Hindlimb muscle (tissue), 1 donor: Measurements from ENCODE around the gene ZBTB7C. TPM values are rescaled to one million over a fixed set of nuclear protein-coding genes. Genes with fewer than 3 reads are reported as not detected.

Experiments used
- DNase-seq: peaks from one replicate; pipeline ENCODE4 v3.0.0-alpha.2; 2013
- polyA plus RNA-seq: library from polyadenylated mRNA; unstranded; fragments of 120-200 nt; gene quantifications from one replicate; pipeline ENCODE4 v1.2.1, GENCODE V29; 2013; ENCODE audit not compliant: insufficient read length

ZBTB7C gene
- polyA plus RNA-seq, 1 donor = 5.8 TPM

DNA sequence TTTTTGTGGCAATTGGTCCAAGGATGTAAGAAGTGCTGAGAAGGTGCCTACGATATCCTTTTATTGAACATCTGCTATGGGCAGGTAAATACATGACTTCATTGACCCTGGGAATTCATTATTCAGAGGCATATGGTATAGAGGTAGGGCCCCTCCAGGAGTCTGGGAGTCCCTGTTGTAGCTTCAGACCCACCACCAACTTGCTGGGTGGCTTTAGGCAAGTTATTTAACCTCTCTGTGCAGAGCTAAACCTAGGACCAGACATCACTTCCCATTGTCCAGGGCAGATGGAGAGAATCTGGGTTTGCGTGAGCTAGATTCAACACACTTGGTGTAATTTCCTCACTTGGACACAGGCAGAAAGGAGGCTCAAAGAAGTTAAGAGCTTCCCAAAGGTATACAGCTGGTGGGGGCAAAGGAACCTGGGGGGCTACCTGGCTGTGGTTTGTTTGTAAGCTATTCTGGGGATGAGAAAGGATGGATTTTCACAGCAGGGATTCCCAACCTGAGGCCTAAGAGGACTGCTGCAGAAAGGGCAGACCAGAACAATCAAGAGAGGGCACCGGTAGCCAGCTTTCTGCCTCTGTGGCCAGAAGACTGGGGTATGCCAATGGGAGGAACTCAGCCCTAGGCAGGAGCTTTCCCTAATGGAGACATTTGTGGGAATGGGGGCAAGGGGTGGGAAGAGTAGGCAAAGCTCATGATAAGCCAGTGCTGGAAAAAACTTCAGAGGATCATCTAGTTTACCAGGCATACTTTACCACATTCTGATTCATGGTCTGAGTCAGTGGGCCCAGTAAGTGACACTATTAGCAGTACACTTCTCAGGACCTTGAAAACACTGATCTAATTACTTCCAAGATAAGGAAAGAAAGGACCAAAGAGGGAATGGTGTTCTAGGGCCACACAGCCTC lies 376.1 kb downstream of the ZBTB7C start:
- no peak for DNase-seq

DNA sequence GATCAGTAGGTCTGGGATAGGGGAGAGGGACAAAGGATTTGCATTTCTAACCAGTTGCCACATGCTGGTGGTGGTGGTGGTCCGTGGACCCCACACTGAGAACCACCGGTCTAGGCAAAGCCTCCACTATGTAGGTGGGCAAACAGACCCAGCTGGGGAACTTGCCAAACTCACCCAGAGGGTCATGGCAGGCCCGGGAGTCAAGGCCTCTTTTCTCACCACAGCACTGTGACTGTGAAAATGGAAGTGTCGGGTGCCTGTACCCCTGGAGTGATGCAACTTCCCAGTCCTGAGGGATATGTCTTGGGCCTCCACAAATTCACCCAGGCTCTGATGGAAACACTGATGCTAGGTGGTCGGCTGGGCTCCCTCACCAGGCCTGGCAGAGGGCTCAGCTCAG lies 377.5 kb downstream of the ZBTB7C start:
- DNase-seq = no peak

DNA sequence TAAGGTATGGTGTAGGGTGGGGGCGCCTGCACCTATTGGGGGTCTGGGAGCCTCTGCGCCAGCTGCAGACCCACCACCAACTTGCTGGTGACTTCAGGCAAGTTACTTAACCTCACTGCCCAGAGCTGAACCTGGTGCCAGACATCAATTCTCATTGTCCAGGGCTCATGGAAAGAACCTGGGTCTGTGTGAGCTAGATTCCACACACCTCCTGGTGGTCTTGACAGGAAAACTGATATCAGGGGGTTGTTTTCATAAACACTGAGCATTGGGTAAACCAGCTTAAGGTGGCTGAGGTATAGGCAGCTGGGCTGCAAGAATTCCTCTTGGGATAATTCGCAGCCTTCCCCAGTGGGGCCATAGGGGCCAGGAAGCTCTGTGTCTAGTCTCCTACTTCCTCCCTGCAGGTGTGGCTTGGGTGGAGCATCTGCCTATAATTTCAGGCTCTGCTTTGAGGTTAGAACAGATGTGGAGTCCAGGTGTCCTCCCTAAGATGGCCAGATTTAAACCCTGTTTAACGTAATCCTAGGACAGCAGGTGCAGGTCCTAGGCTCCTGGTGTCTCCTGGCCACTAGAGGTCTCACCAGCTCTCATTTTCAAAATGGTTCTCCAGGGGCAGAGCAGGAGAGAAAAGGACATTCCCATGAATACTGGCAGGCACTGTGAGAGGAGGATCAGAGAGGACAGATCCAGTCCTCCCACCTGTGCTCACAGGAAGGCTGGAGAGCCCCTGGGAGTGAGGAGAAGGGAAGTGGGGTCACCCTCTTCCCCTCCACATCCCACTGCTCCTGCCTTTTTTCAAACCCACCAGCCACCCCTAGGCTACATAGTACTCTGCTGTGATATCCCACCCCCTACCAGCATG lies 378.3 kb downstream of the ZBTB7C start:
- peak; percentile 75 for DNase-seq

DNA sequence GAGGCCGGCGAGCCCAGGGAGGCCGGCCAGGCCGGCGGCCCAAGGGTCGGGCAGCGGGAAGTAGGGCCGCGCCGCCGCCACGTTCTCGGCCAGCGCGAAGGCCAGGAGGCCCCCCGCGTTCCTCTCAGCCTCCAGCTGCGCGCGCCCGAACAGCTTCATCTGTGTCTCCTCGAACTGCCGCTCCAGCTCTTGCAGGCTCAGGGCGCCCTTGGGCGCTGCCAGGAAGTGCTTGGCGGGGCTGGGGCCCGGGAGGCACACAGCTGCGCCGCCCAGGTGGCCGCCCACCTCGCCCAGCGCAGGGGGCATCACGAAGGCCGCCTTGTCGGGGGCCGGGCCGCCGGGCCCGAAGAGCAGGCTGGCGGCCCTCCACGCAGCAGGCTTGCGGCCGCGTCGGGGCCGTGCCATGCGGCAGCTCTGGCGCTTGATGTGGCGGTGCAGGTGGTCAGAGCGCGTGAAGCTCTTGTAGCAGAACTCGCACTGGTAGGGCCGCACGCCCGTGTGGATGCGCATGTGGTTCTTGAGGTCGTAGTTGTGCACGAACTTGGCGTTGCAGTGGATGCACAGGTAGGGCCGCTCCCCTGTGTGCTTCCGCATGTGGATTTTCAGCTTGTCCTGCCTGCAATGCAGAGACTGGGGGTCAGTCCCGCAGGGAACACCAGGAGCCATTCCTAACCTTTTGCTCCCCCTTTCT lies 379.7 kb downstream of the ZBTB7C start:
- no peak for DNase-seq

DNA sequence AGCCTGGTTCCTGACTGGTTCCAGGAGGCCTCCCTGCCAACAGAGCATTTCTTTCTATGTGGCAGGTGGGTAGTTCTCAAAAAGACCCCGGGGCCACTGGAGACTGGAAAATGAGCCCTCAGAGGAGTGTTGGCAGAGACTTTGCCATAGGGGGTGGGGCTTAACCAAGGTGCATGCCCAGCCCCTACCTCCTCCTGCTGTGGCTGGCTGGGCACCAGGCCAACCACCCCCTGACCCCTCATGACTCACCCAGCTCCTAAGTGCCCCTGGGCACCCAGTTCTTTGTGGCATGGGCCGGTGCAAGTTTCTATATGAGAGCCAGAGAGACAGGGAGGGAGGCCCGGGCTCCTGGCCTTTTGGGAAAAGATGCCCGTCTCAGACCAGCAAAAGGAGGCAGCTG lies 380.5 kb downstream of the ZBTB7C start:
- DNase-seq = no peak

DNA sequence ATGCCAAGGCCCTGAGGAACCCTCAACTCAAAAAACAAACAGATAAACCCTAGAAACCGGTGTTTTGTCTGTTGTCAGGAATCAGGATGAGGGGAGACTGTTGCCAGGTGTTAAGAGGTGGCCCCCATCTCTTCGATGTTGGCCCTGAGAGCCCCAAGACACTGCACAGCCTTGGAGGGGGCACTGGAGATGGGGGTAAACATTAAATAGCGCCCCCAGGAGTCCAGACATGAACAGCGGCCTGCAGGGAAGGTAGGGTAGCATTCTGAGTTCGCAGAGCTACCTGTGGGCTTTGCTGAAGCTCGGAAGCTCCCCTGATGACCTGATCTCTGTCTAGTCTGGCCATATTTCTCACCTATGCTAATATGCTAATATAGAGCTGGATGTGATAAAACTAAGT lies 381.1 kb downstream of the ZBTB7C start:
- no peak for DNase-seq

DNA sequence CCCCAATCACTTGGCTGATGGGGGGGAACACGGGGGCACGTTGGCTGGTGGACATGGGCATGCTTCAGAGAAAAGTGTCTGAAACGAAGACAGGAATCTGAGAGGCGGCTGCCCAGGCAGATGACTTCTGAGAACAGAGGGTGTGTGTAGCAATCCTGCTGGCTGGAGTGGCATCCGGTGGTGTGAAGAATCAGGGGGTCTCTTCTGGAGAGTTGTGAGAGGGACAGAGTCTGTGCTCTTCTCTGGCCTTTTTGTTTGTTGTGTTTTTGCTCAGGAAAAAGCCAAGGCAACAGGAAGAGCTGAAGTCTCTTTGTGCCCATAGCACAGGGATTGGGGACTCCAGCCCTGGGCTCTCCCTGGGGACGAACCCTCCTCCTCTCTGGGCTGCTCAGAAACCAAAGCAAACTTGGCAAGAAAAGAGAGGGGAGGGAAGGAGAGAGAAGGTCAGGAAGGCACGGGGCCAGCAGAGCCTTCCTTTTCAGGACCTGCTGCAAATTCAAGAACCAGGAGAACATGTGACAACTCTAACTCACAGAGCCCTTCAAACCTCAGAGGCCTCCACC lies 381.7 kb downstream of the ZBTB7C start:
- DNase-seq = no peak

DNA sequence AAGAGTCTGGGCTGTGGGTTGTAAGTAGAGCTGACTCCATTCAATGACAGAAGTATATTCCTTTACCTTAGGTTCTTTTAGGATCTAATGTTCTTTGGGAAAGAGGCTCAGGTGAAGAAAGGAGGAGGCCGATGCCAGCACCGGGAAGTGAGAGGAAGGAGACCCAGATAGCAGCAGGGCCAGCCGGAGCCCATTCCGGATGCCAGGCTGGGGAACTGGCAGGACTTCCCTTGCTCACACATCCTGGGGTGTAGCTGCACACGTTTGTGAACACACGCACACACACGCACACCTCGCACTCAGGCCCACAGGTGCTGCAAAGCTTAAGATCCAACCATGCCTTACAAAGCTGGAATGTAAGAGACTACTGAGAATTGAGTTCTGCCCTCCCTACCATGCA lies 383.0 kb downstream of the ZBTB7C start:
- DNase-seq = no peak

DNA sequence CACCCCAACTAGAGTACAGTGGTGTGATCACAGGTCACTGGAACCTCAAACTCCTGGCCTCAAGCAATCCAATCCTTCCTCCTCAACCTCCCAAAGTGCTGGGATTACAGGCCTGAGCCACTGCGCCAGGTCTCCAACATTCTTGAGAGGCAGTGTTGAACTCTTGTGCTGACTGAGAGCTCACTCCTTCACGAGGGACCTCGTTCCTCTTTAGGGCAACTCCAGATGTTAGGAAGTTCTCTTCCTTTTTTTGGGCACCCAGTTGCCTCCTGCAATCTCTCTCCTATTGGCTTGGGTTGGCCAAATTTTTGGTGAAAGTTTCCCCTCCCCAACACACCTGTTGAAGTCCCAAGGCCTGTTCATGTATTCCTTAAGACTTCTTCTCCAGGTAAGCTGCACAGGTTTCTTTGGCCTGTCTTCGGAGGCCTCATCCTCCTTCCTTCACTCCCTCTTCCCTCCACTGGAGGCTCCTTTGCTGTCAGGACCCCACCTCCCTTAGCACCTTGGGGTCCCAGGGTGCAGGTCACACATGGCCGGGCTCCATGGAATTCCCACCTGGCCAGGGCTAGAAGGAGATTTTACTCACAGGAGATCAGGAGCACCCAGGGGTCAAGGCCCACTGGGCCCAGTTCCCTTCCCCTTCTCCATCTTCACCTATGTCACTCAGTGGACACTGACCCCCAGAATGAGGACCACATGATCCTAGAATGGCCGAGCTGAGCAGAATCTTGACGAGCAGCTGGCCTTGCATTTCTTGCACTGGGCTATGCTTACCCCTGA lies 384.1 kb downstream of the ZBTB7C start:
- DNase-seq = no peak

DNA sequence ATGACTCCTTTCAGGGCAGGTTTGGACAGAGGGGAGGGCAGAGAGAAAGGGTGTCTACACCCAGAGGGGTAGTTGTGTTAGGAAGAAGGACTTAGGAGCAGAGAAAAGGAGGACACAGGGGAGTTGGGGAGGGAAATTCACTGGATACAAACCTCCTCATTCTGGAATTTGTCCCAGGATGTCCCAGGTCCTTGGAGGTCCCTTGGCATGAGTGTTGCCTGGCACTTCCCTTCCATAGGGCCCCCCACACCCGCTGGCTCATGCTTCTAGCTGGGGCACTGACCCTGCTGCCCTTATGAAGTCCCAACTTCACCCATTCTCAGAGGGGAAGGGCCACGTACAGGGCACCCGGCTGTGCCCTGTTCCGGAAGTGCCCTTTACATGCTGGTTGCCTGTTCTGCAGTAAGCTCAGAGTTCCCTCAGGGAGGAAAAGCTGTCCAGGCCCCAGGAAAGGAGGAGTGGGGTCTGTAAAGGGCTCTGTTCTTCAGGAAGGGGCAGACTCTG lies 385.1 kb downstream of the ZBTB7C start:
- no peak for DNase-seq

DNA sequence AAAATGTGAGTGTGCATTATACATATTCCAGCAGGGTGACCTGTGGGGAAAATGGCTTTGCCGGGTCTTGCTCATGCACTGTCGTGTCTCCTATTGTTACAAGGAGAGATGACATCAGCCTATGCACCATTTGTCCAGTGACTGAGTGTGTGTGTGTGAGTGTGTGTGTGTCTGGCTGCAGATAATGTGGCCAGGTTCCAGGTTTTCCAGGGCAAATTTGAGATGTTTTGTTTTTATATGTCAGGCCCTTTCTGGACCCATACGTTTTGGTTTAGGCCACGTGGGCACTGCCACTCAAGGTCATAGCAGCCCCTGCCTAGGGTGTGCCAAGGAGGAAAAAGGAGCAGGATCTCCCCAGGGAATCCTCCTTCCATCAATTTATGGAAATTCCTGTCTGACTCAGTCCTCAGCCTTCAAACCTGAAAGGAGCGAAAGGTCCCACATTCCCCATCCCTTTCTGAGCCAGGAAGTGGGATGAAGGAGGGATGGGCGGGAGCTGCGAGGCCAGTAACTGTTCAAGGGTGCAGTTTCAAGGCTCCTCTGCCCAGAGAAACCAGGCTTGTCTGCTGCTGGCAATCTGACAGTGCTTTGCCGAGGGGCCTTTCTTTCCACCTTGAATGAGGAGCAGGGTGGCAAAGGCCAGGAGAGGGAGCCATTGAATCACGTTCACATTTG lies 385.7 kb downstream of the ZBTB7C start:
- DNase-seq = peak; percentile 58

DNA sequence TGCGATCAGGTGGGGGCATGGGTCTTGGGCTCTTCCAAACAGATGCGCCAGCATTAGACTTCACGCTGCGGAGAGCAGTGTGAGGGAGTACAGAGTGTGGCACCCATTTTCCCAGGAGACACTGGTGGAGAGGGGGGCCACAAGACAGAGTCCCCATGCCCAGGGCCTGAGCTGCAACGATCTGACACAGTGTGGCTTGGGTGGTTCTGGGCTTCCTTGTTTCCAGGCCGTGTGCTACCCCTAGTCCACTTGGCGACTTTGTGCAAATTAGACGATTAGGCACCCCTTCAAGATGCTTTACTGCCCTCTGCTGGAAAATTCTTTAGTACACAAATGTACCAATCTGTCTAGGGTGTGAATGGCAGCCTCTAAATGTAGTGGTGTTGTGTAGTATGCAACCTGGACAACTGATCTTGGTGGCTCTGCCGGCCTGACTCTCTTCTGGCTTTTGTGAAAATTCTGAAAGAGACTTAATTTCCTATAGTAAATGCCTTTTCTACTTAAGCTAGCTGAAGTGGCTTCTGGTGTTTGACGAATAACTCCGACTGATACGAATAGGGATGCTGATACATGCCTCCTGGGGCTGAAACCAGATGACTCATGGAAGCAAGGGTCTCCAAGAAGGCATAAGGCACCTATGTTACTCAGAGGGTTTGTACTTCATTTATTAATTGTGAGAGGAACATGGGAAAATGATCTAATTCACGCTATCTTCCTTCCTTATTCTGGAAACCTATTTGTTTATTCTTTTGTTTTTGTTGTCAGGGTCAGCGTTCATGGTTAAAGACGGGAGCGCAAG lies 386.5 kb downstream of the ZBTB7C start:
- peak; percentile 42 for DNase-seq

DNA sequence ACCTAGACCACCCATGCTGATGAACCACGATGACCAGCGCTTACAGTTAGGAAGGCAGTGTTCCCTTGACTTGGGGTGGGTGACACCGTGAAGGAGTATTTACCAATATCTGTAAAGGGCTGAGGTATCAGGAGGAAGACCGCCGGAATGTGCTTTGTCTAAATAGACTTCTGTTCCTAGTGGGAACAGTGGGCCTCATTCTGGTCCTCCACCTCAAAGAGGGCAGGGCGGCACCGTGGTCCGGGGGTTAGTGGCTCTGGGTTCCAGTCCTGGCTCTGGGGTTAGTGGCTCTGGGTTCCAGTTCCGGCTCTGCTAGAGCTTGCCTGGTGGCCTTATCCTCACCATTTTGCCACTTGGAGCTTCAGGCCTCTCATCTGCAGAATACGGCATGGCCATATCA lies 387.2 kb downstream of the ZBTB7C start:
- DNase-seq = no peak

DNA sequence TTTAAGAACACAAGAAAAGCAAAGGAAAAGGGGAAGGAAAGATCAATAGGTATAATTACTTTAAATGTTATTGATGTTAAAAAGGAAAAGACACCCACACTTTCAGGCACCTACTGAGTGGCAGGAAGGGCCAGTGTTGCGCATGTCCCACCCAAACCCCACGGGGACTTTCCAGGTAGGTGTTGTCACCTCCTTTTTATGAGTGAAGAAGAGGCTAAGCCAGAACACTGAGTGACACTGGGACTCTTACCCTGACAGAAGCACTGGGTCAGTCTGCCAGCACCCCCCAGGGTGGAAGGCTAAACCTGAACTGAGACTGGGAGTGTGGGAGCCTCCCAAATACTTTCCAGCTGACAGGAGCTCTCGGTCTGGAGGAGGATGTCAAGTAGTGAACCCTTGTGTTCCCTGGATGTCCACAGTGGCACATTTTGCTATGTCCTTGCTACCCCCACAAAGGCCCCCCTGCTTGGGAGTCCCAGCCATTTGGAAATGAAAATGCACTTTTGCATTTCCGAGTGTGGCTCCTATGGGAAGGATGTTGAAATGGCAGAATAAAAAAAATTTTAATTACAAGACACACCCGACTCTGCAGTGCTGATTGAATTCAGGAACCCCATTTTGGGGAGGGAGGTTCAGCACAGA lies 387.8 kb downstream of the ZBTB7C start:
- DNase-seq = no peak

DNA sequence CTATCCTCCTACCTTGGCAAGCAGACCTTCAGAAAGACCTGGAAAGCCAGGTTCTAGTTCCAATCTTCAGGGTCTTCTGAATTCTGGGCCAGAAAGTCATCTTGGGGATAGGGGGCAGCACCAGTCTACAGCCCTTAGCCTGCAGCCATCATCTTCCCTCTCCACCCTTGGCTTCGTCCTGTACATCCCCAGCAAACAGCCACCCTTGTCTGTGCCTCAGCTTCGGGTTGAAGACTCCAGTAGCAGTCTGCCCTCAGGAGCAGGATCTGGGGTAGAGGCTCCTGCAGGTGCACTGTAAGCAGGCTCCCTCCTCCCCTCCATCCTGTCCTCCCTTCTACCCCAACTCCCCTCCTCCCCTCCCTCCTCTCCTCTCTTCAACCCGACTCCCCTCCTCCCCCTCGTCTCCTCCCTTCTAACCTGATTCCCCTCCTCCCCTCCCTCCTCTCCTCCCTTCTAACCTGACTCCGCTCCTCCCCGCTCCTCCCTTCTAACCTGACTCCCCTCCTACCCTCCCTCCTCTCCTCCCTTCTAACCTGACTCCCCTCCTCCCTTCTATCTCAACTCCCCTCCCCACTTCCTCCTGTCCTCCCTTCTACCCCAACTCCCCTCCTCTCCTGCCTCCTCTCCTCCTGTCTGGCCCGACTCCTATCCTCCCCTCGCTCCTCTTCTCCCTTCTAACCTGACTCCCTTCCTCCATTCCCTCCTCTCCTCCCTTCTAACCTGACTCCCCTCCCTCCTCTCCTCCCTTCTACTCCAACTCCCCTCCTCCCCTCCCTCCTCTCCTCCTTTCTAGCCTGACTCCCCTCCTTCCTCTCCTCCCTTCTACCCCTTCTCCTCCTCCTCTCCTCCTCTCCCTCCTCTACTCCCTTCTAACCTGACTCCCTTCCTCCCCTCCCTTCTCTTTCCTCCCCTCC lies 388.6 kb downstream of the ZBTB7C start:
- no peak for DNase-seq

DNA sequence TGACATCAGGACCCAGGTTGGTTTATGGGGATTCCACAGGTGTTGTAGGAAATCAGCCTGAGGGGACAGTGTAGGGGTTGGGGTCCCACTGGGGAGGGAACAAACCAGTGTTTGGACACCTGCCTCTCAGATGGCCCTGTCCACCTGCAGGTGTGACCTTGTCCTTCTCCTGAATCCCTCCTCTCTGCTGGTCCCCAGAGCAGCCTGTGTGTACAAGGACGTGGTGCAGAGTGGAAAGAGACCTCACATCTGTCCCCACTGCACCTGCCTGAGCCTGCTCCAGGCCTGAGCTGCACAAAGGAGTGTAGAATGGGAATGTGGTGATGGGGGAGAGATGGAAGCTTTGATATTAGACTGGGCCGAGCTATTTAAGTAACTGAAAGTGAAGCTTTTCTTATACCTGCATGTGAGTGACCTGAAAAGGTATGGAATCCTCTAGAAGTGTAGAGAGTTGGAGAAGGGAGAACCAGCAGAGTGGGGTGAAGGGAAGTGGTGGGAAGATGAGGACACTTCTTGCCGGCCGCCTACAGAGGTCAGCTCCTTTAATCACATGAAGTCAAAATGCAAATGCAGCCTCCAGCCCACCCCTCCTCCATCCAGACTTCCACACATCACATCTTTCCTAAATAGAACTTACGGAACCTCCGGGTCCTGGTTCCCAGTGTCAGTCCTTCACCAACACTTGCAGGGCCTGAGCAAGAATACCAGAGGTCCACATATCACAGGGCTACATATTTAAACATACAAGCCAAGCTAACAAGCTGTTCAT lies 389.4 kb downstream of the ZBTB7C start:
- DNase-seq = no peak

DNA sequence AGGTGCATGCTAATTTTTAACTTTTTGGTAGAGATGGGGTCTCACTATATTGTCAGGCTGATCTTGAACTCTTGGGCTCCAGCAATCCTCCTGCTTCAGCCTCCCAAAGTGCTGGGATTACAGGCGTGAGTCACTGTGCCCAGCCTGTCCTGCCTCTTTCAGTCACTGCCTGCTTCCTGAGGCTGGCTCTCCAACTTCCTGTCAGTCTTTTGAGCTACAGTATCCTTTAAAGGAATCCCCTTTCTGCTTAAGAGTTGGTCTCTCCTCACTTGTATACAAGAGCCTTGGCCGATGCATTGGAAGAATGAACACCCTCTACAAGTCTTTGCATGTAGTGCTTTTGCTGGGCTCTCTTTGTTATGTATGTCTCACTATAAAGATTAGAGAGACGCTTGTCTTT lies 390.3 kb downstream of the ZBTB7C start:
- DNase-seq = no peak

DNA sequence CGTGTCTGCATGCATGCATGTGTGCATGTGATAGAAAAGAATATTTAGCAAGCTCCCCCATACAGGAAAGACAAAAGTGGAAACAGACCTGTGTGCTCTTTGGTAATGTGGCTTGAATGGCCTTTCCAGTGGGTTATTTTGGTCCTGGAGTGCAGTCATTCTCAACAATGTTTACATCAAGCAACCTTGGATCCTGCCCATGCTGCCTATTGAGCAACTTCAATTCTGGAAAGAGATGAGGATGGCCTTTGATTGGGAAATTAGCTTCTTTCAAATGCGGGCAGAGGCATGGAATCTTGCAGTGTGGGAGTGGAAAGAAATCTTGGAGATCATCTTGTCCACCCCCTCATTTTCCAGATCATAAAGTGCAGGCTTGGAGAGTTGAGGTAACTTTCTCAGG lies 391.5 kb downstream of the ZBTB7C start:
- DNase-seq = no peak
